ENCODE results near the gene RMRP. TPM values are rescaled to one million over a fixed set of nuclear protein-coding genes. Genes with fewer than 3 reads are reported as not detected.

The RMRP gene
- total RNA-seq, 4 donors from 2014 or later, result 1,358 to 15,269 (median 4,926) TPM

DNA sequence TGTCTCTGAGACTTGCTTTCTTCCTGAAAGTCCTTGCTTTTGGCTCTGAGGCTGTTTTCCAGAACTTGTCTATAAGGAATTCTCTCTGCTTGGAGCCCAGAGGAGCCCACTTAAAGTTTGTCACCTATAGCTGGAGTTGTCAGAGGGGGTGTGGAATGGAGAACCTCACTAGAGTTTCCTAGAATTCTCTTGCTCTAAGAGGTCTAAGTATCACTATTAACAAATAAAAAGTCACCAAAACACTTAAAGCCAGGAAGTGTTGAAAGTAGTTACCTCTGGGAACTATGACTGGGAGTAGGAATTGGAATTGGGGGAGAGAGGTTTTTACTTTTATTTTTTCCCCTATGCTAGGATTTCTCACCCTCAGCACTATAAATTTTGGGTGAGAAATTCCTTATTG, 22.1 kb downstream of the RMRP start:
- no peak overlapping the region for H3K4me3 ChIP-seq (ENCODE audit: low read depth, poor library complexity, severe bottlenecking)
- DNase-seq (ENCODE audit: low spot score in 2 of 2), result no peak
- TF ChIP-seq POLR2A (IDR thresholded peaks at IDR 0.05), result no peak
- intact Hi-C loops (cut with DNase I; ENCODE audit: low total_unique reads), result no loop called here

DNA sequence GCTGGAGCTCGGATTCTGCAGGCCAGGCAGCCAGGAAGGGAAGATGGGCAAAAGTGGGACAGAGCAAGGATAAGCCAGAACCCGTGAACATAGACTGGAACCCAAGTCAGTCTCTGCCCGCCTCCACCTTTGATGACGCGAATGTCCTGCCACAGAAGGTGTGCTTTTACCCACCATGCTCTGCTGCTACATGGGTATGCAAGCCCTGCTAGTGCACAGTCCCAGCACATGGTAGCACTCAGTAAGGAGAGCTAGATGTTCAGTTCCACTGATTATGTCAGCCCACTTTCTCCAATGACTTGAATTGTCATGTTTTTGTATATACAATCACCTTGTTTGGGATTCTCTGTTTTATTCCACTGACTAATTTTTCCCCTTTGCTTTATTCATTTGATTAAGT, 28.2 kb downstream of the RMRP start:
- peak in 1 of 2 donors; percentile 34 for DNase-seq (ENCODE audit: low spot score in 2 of 2)
- intact Hi-C loops (cut with DNase I; ENCODE audit: low total_unique reads), result no loop called here
- TF ChIP-seq, protein P1, sequence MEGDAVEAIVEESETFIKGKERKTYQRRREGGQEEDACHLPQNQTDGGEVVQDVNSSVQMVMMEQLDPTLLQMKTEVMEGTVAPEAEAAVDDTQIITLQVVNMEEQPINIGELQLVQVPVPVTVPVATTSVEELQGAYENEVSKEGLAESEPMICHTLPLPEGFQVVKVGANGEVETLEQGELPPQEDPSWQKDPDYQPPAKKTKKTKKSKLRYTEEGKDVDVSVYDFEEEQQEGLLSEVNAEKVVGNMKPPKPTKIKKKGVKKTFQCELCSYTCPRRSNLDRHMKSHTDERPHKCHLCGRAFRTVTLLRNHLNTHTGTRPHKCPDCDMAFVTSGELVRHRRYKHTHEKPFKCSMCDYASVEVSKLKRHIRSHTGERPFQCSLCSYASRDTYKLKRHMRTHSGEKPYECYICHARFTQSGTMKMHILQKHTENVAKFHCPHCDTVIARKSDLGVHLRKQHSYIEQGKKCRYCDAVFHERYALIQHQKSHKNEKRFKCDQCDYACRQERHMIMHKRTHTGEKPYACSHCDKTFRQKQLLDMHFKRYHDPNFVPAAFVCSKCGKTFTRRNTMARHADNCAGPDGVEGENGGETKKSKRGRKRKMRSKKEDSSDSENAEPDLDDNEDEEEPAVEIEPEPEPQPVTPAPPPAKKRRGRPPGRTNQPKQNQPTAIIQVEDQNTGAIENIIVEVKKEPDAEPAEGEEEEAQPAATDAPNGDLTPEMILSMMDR (IDR thresholded peaks at IDR 0.05), result no peak
- TF ChIP-seq POLR2A (IDR thresholded peaks at IDR 0.05), result no peak
- WGBS, 2 donors, result 90 to 91% methylated on average over 5 of the region's 5 CpGs
- H3K4me3 ChIP-seq (ENCODE audit: low read depth, poor library complexity, severe bottlenecking), result no peak overlapping the region

DNA sequence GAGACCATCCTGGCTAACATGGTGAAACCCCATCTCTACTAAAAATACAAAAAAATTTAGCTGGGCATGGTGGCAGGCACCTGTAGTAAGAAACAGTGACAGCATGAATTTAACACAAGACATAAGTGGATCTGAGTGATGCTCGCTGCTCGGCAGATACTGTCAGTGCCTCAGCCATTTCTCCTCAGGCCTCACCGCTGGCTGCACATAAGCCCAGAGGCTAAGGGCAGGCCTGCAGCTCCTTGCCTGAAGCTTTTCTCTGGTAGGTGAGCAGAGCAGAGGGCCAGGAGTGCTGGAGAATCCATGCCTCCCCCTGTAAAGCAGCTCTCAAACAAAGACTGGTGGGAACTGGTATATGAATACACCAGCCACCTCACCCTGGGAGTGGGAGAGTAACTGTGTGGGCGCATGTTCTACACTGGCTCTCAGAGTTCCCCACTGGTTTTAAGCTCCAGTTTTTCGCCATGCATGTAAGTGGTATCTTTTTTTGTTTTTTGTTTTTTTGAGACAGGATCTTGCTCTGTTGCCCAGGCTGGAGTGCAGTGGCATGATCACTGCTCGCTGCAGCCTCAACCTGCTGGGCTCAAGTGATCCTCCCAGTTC, 29.3 kb downstream of the RMRP start:
- intact Hi-C loops (cut with DNase I; ENCODE audit: low total_unique reads), result no loop called here
- WGBS, 2 donors, result 91 to 97% methylated on average over 6 of the region's 6 CpGs
- TF ChIP-seq POLR2A (IDR thresholded peaks at IDR 0.05), result no peak
- TF ChIP-seq, protein P1 (IDR thresholded peaks at IDR 0.05), result no peak
- peak in 1 of 2 donors; percentile 68 for DNase-seq (ENCODE audit: low spot score in 2 of 2)
- H3K4me3 ChIP-seq (ENCODE audit: low read depth, poor library complexity, severe bottlenecking), result no peak overlapping the region

DNA sequence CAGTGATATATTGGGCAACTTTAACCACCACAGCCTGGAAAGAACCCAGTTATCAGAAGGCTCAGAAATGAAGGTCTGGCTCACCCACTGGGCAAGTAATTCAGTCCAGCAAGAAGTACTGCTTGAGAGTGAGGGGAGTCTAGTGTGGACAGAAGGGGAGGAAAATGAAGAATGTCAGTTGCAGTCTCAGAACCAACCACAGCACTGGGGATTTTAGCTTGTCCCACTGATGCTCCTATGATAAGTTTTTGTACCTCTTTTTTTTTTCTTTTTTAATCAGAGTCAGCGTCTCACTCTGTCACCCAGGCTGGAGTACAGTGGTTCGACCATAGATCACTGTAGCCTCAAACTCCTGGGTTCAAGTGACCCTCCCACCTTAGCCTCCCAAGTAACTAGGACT, 30.2 kb downstream of the RMRP start:
- intact Hi-C loops (cut with DNase I; ENCODE audit: low total_unique reads), result no loop called here
- no peak for TF ChIP-seq POLR2A (IDR thresholded peaks at IDR 0.05)
- TF ChIP-seq, protein P1 (IDR thresholded peaks at IDR 0.05), result no peak

DNA sequence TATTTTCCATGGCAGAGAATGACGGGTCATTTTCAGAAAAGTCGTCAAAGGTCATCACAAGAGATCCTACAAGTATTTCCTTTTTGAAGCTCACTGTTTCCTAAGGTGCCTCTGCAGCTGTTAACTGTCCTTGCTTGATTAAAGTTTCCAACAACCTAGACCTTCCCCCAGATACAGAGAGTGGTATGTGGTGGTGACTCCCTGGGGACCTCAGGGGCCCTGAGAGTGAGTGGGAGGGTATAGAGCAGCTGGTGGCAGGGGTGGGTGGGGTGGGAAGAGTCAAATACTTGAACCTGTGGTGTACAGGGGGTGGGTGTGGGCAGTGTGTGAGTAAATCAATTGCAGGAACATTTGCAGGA, 38.0 kb downstream of the RMRP start:
- DNase-seq (ENCODE audit: low spot score in 2 of 2), result peak in 1 of 2 donors; percentile 9
- TF ChIP-seq POLR2A (IDR thresholded peaks at IDR 0.05), result no peak
- TF ChIP-seq, protein P1 (IDR thresholded peaks at IDR 0.05), result no peak
- intact Hi-C loops (cut with DNase I; ENCODE audit: low total_unique reads), result no loop called here
- H3K4me3 ChIP-seq (ENCODE audit: low read depth, poor library complexity, severe bottlenecking), result no peak overlapping the region
- WGBS, 2 donors, result 69 to 83% methylated on average over 2 of the region's 2 CpGs

More for the DNA sequence above, 30.2 kb downstream of the RMRP start:
- DNase-seq (ENCODE audit: low spot score in 2 of 2), result no peak
- H3K4me3 ChIP-seq (ENCODE audit: low read depth, poor library complexity, severe bottlenecking), result no peak overlapping the region
- WGBS, 2 donors, result 77 to 90% methylated on average over 2 of the region's 2 CpGs

DNA sequence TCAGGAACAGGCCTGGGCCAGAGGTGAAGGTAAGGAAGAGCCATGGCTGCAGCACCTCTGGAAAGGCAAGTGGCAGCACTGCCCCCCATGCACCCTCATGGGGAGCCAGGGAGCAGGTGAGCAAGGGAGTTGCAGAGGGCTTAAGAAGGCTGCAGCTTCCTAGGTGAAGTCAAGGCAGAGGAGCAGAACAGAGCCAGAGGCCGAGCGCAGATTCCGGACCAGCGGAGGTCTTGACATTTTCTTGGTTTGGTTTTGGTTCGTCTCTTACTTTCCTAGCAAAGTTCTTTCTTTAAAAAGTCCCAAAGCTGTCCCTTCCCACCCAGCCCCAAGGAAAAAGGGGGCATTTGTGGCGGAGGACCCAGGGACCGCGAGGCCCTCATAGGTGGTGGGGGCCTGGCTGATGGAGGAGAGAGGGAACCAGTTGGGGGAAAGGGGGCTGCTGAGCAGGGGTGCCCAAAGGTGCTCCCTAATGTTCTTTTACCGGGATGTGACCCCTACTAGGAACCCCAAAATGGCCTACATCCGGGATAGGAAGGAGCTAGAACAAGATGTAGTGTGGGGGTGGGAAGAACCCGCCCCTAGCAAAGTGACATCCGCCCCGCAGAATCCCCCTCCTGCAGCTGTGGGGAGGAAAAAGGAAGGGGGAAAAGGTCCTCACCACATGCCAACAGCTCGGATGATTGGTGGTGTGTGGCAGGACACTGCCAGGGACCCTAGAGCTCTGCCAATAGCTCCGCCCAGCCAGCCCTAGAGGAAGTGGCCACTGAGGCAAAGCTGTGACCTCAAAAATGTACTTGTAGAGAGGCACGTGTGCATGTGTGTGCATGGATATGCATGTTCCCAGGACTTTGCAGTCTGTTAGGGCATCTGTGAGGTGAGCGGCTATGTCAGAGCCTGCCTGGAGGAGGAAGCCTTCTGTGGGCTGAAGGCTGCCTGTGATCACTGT, 38.7 kb downstream of the RMRP start:
- 79 to 85% methylated on average over 17 of the region's 17 CpGs for WGBS, 2 donors
- intact Hi-C loops (cut with DNase I; ENCODE audit: low total_unique reads), result no loop called here
- peak in 1 of 2 donors; percentile 87 for DNase-seq (ENCODE audit: low spot score in 2 of 2)
- TF ChIP-seq, protein P1 (IDR thresholded peaks at IDR 0.05), result no peak
- no peak for TF ChIP-seq POLR2A (IDR thresholded peaks at IDR 0.05)
- H3K4me3 ChIP-seq (ENCODE audit: low read depth, poor library complexity, severe bottlenecking), result no peak overlapping the region

All from lower leg skin (tissue), 4 donors.